ENCODE measurements around the gene SDK1.
A peak's percentile ranks its signal among the peaks of the same experiment; 100 is the strongest.

Gene SDK1

DNA sequence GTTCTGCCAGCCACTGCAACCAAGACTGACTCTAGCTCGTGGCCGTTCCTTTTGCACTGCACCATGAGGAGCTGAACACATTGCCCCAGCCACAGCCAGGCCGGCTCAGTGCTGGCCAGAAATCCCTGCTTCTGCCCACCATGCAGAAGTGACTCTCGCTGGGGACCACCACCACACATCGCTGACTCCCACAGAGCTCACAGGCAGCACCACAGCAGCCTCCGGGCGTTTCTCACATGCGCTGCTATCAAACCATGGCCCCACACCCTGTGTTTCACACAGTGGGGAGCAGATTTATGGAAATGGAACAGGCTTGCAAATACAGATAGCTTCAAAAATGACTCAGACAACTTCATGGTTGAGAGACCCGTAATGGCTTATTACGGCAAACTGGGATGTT is 15.4 kb upstream of the SDK1 start:
- no peak for DNase-seq (ENCODE audit: low spot score)
- H3K27ac ChIP-seq: no peak overlapping the region
- H3K4me3 ChIP-seq: no peak overlapping the region
- TF ChIP-seq, protein P1, sequence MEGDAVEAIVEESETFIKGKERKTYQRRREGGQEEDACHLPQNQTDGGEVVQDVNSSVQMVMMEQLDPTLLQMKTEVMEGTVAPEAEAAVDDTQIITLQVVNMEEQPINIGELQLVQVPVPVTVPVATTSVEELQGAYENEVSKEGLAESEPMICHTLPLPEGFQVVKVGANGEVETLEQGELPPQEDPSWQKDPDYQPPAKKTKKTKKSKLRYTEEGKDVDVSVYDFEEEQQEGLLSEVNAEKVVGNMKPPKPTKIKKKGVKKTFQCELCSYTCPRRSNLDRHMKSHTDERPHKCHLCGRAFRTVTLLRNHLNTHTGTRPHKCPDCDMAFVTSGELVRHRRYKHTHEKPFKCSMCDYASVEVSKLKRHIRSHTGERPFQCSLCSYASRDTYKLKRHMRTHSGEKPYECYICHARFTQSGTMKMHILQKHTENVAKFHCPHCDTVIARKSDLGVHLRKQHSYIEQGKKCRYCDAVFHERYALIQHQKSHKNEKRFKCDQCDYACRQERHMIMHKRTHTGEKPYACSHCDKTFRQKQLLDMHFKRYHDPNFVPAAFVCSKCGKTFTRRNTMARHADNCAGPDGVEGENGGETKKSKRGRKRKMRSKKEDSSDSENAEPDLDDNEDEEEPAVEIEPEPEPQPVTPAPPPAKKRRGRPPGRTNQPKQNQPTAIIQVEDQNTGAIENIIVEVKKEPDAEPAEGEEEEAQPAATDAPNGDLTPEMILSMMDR (IDR thresholded peaks at IDR 0.05): no peak

DNA sequence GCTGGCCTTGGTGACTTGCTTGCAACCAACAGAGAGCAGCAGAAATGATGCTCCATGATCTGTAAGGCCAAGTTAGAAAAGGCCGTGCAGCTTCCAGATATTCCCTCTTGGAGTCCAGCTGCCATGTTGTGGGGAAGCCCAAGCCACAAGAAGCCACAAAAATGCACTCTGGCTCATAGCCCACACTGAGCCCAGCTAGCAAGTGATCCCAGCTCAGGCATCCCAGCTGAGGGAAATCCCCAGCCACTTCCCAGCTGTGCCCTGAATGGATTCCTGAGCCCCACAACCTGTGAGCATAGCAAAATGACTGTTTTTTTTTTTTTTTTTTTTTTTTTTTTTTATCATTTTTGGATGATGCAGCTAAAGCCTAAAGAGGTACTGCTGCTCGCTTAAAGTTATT is 11.1 kb upstream of the SDK1 start:
- TF ChIP-seq, protein P1 (IDR thresholded peaks at IDR 0.05): no peak
- no peak for DNase-seq (ENCODE audit: low spot score)
- no peak overlapping the region for H3K4me3 ChIP-seq
- no peak overlapping the region for H3K27ac ChIP-seq

DNA sequence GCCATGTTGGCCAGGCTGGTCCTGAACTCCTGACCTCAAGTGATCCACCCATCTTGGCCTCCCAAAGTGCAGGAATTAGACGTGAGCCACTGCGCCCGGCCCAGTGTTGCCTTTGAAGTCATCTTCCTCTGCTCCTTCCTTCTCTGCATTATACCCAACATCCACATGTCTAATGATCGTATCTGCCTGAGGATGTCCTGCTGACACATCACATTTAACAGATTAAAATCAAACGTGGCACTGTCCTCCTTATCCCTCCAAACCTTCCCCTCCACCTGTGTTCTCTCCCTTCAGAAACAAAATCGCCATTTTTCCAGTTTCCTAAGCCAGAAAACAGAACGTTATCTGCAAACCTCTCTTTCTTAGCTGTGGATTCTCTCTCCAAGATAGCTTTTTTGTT is 8.4 kb upstream of the SDK1 start:
- H3K4me3 ChIP-seq: no peak overlapping the region
- TF ChIP-seq, protein P1 (IDR thresholded peaks at IDR 0.05): no peak
- H3K27ac ChIP-seq: no peak overlapping the region
- DNase-seq (ENCODE audit: low spot score): no peak

DNA sequence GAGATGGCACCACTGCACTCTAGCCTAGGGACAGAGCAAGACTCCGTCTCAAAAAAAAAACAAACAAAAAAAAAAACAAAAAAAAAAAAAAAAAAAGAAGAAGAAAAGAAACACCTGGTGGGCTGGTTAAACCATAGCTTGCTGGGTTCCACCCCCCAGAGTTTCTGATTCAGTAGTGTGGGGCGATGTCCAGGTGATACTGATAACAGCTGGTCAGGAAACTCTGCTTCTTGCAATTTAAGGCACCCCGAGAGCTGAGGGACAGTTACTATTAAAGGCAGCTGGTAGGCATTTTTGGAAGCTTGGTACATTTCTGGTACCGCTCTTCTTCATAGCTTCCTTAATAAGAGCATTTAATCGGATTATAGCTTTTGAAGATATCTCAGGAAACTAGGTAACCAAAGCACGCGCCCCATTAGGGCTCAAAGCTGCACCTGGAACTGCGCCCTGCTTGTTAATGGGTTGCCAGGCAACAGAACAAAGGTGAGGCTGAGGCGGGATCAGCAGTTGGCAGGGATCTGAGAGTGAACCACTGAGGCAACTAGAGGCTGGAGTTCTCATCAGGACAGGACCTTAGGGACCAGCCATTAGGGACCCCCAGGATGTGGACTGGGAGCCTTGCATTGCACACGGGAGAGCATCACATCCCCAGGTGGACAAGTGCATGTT is 6.5 kb upstream of the SDK1 start:
- DNase-seq (ENCODE audit: low spot score): no peak
- no peak overlapping the region for H3K4me3 ChIP-seq
- H3K27ac ChIP-seq: no peak overlapping the region
- TF ChIP-seq, protein P1 (IDR thresholded peaks at IDR 0.05): no peak

DNA sequence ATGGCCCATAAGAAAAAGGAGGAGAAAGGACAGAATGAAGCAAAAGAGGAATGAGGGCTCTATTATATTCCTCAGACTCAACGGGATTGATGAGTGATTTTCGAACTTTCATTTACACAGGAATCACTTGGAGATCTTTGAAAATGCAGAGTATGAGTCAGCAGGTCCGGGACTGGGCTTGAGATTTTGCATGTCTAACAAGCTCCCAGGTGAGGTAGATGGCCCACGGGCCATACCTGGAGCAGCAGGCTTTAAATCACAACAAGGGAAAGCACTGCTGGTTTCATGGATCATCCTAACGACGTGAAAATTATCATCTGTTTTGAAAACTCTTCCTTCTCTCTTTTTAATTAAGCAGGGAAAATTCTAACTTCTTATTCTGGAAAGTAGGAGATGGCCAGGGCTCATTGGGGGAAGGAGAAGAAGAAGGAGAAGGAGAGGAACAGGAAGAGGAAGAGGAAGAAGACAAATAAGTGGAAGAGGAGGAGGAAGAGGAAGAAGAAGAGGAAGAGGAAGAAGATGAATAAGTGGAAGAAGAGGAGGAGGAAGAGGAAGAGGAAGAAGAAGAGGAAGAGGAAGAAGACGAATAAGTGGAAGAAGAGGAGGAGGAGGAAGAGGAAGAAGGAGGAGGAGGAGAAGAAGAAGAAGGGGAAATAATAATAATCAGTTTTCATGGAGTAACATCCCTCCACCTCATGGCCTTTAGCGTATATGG is 3.8 kb upstream of the SDK1 start:
- no peak for DNase-seq (ENCODE audit: low spot score)
- no peak overlapping the region for H3K4me3 ChIP-seq
- TF ChIP-seq, protein P1 (IDR thresholded peaks at IDR 0.05): no peak
- no peak overlapping the region for H3K27ac ChIP-seq

DNA sequence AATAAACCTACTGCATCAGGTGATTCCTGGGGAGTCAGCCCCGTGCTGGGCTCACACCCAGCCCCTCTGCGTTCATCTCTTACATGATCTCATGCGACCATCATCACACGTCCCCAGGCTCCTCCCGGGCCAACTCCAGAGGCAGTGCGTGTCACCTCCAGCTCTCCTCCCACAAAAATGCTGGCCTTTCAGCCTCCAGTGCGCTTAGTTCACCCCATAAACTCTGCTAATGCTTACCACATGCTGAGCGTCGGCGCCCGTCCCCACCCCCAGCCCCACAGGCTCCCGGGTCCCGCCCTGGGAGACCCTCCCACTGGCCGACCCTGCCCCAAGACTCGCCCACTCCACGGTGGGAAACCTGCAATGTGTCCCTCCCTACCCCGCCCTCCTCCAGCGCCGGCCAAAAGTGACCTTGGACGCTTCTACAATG is 816 bp upstream of the SDK1 start:
- TF ChIP-seq, protein P1 (IDR thresholded peaks at IDR 0.05): no peak
- no peak overlapping the region for H3K27ac ChIP-seq
- peak overlapping the region; percentile 94 for H3K4me3 ChIP-seq
- peak; percentile 76 for DNase-seq (ENCODE audit: low spot score)

DNA sequence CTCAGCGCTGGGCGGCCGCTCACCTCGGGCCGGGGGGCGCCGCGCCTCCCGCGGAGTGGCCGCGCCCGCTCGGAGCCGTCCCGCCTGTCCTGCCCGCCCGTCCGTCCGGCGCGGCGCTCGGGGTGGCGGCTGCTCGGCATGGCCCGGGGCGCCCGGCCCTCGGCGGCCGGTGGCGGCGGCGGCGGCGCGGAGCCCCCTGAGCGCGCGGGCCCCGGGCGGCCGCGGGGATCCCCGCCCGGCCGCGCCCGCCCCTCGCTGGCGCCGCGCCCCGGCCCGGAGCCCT is 338 bp downstream of the SDK1 start:
- TF ChIP-seq, protein P1 (IDR thresholded peaks at IDR 0.05): no peak
- Histone ChIP-seq H3K4me3 (peak overlapping the region; percentile 94), H3K27ac (peak overlapping the region; percentile 57 to 90)
- no peak for DNase-seq (ENCODE audit: low spot score)
